Right lobe of liver (tissue), 6 donors: Measurements from ENCODE around the gene GMNC. TPM values are rescaled to one million over a fixed set of nuclear protein-coding genes. Genes with fewer than 3 reads are reported as not detected.

ENCODE experiments used
- ATAC-seq, 4 donors: fragments of 200-7000 bp; cut with Tn5 transposase; one replicate each; pipeline ENCODE4 v1.9.1; 2020; ENCODE audit warnings: mild to moderate bottlenecking in 4 of 4, moderate library complexity in 4 of 4
- DNase-seq, 3 donors: peaks; one replicate each; pipeline ENCODE4 v3.0.0-alpha.2; 2020
- H3K27ac ChIP-seq, 3 donors: fragments of 200-600 bp; one replicate each; pipeline ENCODE4 v1.8.0; 2022
- H3K27me3 ChIP-seq, 2 donors: fragments of 200-600 bp; one replicate each; pipeline ENCODE4 v1.8.0; 2022
- H3K36me3 ChIP-seq, 4 donors: fragments of 200-600 bp; sonication (generic) in 1 of 4; one replicate each; pipeline versions ENCODE4 v1.5.1 to v1.8.0; 2017 to 2022; ENCODE audit warnings: control low read depth in 1 of 4
- H3K4me1 ChIP-seq, 4 donors: fragments of 200-600 bp; sonication (generic) in 1 of 4; one replicate each; pipeline versions ENCODE4 v1.5.1 to v1.8.0; 2017 to 2022; ENCODE audit warnings: control low read depth in 1 of 4
- H3K4me3 ChIP-seq, 3 donors: fragments of 200-600 bp; one replicate each; pipeline ENCODE4 v1.8.0; 2022
- H3K9me3 ChIP-seq, 4 donors: fragments of 200-600 bp; sonication (generic) in 1 of 4; one replicate each; pipeline versions ENCODE4 v1.5.1 to v1.8.0; 2017 to 2022; ENCODE audit warnings: control low read depth in 1 of 4
- POLR2A ChIP-seq: fragments of 450-650 bp; IDR thresholded peaks from one replicate; pipeline ENCODE4 v1.6.1; 2017; ENCODE audit warnings: antibody characterized with exemption, mild to moderate bottlenecking
- WGBS: methylation state at CpG from one replicate; pipeline ENCODE4 v1.1.6; 2018; ENCODE audit warnings: low coverage, low lambda C conversion rate; ENCODE audit not compliant: insufficient coverage; ENCODE audit errors: missing lambda C conversion rate; 5-methylcytosine and 5-hydroxymethylcytosine counted together
- intact Hi-C, 2 donors: fragments of 100-400 bp; cut with DNase I; formaldehyde crosslinking; loops; one replicate each; pipeline versions ENCODE4 v1.11.2 to v1.14.1; 2022
- total RNA-seq, 6 experiments: library from RNA; depleted of rRNA in 2 of 6; stranded (reverse); fragments of >200 nt in 2 of 6; fragmentation: NEBNext Ultra II Directional in 3 of 6; extraction: Animal tissue kit (Norgen Biotek cat#: 25700) in 3 of 6; gene quantifications; one replicate each; pipeline versions ENCODE4 v1.1.0 to v1.2.4, GENCODE V29; 2016 to 2023
- TF ChIP-seq, protein P1 (sequence below), 4 donors: fragments of 200-600 bp in 3 of 4; fragments of 450-650 bp in 1 of 4; IDR thresholded peaks; one replicate each; pipeline versions ENCODE4 v1.5.1 to v1.8.0; 2016 to 2022; ENCODE audit warnings: antibody characterized with exemption in 4 of 4, mild to moderate bottlenecking in 2 of 4
- donor health status: DM: no; HTN: yes; CAD: no.
- donor health status: DM: no; HTN: no; CAD: no.
- donor health status: DM: no; HTN: no; CAD: no.
- donor health status: DM: no; HTN: yes; CAD: no.
- donor health status: DM: no; HTN: yes; CAD: no.

The GMNC gene
- total RNA-seq, 6 experiments from 2014 or later = 1.7 to 8.6 (median 6.2) TPM

DNA sequence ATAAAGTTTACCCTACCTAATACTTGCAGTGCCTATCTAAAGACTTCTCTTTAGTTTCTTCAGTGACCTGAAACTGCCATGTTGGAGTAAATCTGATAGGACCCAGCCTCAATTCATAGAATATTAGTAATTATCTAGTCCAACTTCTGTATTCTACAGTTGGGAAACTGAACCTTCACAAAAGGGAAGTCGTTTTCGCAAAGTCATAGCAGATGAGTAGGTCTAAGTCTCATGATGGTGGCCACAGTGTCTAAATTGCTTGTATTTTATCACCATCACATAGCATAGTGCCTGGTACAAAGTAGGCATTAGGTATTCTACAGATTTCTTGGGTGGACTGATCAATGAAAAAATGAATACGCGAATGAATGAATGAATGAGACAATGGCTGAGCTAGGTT lies 8.4 kb downstream of the GMNC start:
- intact Hi-C loops = no loop called here
- ATAC-seq = no peak

DNA sequence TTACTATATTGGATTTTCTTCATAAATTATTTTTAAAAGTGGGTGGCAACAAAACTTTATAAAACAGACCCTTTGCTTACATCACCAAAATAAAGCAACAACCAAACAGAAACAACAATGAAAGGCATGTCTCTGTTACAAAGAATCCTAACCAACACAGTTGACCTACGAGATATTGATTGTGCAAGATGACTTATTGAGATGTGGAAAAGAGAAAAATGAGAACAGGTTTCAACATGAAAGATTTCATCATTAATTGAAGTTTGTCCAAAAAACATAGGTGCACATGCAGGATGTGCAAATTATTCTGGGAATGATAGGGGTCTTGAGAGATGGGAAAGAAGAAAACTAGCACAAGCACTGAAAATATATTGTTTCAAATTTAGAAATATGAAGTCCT lies 9.0 kb downstream of the GMNC start:
- Histone ChIP-seq H3K4me1 (no peaks in the 10 kb centered on the region), H3K27ac (no peak overlapping the region), H3K4me3 (no peak overlapping the region), H3K36me3 (no peaks in the 10 kb centered on the region), H3K27me3 (no peaks in the 10 kb centered on the region), H3K9me3 (no peaks in the 10 kb centered on the region)
- peak in 3 of 4 donors; percentile 40 to 71 (median 66) for ATAC-seq
- 11% methylated on average over 1 of the region's 1 CpG for WGBS
- DNase-seq = no peak
- no peak for TF ChIP-seq POLR2A
- TF ChIP-seq, protein P1, sequence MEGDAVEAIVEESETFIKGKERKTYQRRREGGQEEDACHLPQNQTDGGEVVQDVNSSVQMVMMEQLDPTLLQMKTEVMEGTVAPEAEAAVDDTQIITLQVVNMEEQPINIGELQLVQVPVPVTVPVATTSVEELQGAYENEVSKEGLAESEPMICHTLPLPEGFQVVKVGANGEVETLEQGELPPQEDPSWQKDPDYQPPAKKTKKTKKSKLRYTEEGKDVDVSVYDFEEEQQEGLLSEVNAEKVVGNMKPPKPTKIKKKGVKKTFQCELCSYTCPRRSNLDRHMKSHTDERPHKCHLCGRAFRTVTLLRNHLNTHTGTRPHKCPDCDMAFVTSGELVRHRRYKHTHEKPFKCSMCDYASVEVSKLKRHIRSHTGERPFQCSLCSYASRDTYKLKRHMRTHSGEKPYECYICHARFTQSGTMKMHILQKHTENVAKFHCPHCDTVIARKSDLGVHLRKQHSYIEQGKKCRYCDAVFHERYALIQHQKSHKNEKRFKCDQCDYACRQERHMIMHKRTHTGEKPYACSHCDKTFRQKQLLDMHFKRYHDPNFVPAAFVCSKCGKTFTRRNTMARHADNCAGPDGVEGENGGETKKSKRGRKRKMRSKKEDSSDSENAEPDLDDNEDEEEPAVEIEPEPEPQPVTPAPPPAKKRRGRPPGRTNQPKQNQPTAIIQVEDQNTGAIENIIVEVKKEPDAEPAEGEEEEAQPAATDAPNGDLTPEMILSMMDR (IDR thresholded peaks at IDR 0.05) = no peak
- intact Hi-C loops = no loop called here

More for the DNA sequence above, 8.4 kb downstream of the GMNC start:
- Histone ChIP-seq H3K9me3 (no peaks in the 10 kb centered on the region), H3K4me1 (no peaks in the 10 kb centered on the region), H3K4me3 (no peak overlapping the region), H3K27me3 (no peaks in the 10 kb centered on the region), H3K36me3 (no peaks in the 10 kb centered on the region), H3K27ac (no peak overlapping the region)
- DNase-seq = no peak
- WGBS = 87% methylated on average over 4 of the region's 4 CpGs
- TF ChIP-seq, protein P1 (IDR thresholded peaks at IDR 0.05) = no peak
- TF ChIP-seq POLR2A = no peak

DNA sequence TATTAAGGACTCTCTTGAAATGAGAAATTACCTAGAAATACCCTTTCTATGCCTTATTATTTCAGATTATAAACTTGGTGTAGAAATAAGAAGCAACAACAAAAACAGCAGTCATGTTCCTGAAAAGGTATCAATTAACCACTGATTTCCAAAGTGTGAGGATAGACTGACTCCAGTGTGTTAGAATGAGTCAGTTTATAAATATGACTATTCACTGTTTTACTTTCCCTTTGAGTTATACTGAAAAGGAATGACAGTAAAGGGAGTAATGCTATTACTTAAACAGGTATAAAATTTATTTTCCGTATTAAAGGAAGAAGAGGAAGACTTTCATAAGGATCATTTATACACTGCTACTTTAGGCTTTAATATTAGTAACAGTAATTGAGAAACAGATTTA lies 12.9 kb downstream of the GMNC start:
- no peak for TF ChIP-seq POLR2A
- TF ChIP-seq, protein P1 (IDR thresholded peaks at IDR 0.05) = no peak
- WGBS = 93% methylated on average over 1 of the region's 1 CpG

DNA sequence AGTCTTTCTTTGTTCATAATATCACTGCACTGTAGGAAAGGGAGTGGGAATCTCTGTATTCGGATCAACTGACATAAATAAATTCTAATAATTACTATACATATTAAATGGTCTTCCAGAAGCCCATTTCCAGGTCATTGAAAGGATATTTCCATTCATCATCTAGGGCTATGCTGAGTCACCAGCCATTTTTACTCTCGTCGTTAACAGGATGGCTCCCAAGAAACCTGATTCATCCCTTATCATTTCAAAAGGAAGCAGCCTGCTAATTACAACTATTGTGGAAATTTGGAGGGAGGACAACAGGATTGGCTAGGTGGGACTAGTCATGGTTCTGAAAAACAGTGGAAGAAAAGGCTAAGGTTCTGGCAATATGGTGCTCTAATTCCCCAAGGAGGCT lies 13.6 kb downstream of the GMNC start:
- H3K4me3 ChIP-seq = no peak overlapping the region
- DNase-seq (no peak), ATAC-seq (no peak)
- TF ChIP-seq POLR2A = no peak
- TF ChIP-seq, protein P1 (IDR thresholded peaks at IDR 0.05) = no peak
- no peaks in the 10 kb centered on the region for H3K4me1 ChIP-seq
- no peaks in the 10 kb centered on the region for H3K36me3 ChIP-seq
- H3K9me3 ChIP-seq = no peaks in the 10 kb centered on the region
- intact Hi-C loops = no loop called here
- 63% methylated on average over 3 of the region's 3 CpGs for WGBS
- H3K27me3 ChIP-seq = no peaks in the 10 kb centered on the region
- no peak overlapping the region for H3K27ac ChIP-seq

More for the DNA sequence above, 12.9 kb downstream of the GMNC start:
- no peaks in the 10 kb centered on the region for H3K9me3 ChIP-seq
- H3K27me3 ChIP-seq = no peaks in the 10 kb centered on the region
- H3K4me3 ChIP-seq = no peak overlapping the region
- no peak for DNase-seq
- H3K36me3 ChIP-seq = no peaks in the 10 kb centered on the region
- H3K4me1 ChIP-seq = no peaks in the 10 kb centered on the region
- intact Hi-C loops = no loop called here
- ATAC-seq = peak in 1 of 4 donors; percentile 34
- no peak overlapping the region for H3K27ac ChIP-seq

DNA sequence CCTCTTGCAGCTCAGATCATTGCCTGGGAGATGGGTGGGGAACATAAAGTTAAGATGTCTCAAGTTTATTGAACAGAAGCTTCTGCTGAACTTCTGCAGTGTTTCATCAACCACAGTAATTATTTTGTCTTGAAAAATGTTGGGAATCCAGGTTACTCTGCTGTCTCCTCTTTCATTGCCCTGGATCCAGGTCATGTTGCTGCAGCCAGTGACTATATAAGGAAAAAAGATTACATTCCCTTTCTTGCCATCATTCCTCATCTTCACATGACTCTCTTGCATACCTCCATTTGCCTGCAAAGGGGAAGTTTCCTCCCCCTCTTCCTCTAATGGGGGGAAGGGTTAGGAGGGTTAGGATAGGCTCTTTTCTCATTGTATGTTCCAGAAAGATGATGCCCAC lies 15.1 kb downstream of the GMNC start:
- H3K4me3 ChIP-seq = no peak overlapping the region
- TF ChIP-seq POLR2A = no peak
- TF ChIP-seq, protein P1 (IDR thresholded peaks at IDR 0.05) = no peak
- no peaks in the 10 kb centered on the region for H3K9me3 ChIP-seq
- ATAC-seq (no peak), DNase-seq (no peak)
- no peaks in the 10 kb centered on the region for H3K4me1 ChIP-seq
- no peaks in the 10 kb centered on the region for H3K27me3 ChIP-seq
- intact Hi-C loops = no loop called here
- no peaks in the 10 kb centered on the region for H3K36me3 ChIP-seq
- no peak overlapping the region for H3K27ac ChIP-seq
